ENCODE measurements around the gene NUCB1.
"Not testable (repeated sequence)": the region's sequence is repeated elsewhere in the genome, so short reads cannot be mapped to it uniquely, and the experiment has no call there.

Gene NUCB1

DNA sequence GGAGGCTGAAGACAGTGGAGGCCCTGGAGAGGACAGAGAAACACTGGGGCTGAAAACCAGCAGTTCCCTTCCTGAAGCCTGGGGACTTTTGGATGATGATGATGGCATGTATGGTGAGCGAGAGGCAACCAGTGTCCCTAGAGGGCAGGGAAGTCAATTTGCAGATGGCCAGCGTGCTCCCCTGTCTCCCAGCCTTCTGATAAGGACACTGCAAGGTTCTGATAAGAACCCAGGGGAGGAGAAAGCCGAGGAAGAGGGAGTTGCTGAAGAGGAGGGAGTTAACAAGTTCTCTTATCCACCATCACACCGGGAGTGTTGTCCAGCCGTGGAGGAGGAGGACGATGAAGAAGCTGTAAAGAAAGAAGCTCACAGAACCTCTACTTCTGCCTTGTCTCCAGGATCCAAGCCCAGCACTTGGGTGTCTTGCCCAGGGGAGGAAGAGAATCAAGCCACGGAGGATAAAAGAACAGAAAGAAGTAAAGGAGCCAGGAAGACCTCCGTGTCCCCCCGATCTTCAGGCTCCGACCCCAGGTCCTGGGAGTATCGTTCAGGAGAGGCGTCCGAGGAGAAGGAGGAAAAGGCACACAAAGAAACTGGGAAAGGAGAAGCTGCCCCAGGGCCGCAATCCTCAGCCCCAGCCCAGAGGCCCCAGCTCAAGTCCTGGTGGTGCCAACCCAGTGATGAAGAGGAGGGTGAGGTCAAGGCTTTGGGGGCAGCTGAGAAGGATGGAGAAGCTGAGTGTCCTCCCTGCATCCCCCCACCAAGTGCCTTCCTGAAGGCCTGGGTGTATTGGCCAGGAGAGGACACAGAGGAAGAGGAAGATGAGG lies 26.4 kb upstream of the NUCB1 start:
- in situ Hi-C loops (cut with MboI; ENCODE audit: low pct_unique_long_range_greater_than_20kb, low sequenced_read_pairs): no loop called here
- DNase-seq: no peak

DNA sequence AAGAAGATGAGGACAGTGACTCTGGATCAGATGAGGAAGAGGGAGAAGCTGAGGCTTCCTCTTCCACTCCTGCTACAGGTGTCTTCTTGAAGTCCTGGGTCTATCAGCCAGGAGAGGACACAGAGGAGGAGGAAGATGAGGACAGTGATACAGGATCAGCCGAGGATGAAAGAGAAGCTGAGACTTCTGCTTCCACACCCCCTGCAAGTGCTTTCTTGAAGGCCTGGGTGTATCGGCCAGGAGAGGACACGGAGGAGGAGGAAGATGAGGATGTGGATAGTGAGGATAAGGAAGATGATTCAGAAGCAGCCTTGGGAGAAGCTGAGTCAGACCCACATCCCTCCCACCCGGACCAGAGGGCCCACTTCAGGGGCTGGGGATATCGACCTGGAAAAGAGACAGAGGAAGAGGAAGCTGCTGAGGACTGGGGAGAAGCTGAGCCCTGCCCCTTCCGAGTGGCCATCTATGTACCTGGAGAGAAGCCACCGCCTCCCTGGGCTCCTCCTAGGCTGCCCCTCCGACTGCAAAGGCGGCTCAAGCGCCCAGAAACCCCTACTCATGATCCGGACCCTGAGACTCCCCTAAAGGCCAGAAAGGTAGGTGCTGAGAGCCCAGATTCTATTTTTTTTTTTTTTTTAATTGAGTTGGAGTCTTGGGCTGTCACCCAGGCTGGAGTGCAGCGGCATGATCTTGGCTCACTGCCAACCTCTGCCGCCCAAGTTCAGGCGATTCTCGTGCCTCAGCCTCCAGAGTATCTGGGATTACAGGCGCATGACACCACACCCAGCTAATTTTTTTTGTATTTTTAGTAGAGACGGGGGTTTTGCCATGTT lies 25.6 kb upstream of the NUCB1 start:
- DNase-seq: peak; percentile 54
- in situ Hi-C loops (cut with MboI; ENCODE audit: low pct_unique_long_range_greater_than_20kb, low sequenced_read_pairs): no loop called here

DNA sequence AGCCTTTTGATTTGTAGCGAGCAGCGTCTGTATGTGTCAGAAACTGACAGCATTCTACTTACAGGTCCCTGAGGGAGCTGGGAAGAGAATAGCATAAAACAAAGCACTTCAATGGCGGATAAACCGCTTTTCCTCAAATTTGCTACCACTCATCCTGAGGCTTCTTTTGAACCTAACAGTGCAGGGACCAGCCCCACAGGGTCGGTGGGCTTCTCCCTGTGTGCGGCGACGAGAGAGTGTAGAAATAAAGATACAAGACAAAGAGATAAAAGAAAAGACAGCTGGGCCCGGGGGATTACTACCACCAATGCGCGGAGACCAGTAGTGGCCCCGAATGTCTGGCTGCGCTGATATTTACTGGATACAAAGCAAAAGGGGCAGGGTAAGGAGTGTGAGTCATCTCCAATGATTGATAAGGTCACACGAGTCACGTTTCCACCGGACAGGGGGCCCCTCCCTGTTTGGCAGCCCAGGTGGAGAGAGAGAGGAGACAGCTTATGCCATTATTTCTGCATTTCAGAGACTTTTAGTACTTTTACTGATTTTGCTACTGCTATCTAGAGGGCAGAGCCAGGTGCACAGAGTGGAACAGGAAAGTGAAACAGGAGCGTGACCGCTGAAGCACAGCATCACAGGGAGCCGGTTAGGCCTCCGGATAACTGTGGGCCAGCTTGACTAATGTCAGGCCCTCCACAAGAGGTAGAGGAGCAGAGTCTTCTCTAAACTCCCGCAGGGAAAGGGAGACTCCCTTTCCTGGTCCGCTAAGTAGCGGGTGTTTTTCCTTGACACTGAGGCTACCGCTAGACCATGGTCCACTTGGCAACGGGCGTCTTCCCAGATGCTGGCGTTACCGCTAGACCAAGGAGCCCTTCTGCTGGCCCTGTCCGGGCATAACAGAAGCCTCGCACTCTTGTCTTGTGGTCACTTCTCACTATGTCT lies 23.8 kb upstream of the NUCB1 start:
- in situ Hi-C loops (cut with MboI; ENCODE audit: low pct_unique_long_range_greater_than_20kb, low sequenced_read_pairs); DNase-seq: not testable (repeated sequence)

DNA sequence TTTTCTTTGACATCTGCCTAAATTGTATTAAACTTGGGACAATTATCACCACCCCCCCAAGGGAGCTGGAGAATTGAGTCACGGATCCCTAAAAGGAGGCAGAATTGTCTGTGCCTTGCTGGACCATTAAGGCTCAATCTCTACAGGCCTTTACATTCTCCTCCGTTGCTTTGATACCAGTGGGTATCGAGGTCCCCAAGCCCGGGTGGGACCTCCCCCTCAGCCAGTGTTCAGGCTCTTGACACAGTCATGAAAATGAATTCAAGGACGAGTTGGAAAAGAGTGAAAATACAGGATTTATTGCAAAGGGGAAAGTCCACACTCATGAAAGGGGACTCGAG lies 22.3 kb upstream of the NUCB1 start:
- in situ Hi-C loops (cut with MboI; ENCODE audit: low pct_unique_long_range_greater_than_20kb, low sequenced_read_pairs): no loop called here

DNA sequence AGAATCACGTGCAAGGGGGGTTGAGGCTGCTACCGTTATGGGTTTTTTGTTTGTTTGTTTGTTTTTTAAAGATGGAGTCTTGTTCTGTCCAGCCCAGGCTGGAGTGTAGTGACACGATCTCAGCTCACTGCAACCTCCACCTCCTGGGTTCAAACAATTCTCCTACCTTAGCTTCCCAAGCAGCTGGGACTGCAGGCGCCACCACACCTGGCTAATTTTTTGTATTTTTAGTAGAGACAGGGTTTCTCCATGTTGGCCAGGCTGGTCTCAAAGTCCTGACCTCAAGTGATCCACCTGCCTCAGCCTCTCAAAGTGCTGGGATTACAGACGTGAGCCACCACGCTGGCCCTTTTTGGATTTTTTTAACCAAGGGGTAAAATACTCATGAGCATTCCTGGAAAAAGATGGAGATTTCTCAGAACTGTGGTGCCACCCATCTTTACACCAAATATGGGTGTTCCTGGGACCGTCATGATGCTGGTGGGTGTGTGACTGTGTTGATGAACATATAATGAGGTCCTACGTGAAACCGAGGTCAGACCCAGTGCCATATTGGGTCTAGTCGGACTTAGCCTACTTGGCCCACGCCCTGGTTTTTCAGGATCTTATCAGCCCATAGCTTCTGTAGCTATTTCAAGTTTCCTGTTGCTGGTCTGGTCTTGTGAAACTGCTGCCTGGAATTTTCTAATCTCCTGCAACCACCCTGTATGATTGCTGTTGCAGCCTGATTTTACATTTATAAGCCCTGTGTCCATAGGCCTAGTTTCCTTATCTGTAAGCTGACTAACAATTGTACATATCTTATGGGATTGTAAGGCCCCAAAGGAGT lies 21.7 kb upstream of the NUCB1 start:
- no peak for DNase-seq
- in situ Hi-C loops (cut with MboI; ENCODE audit: low pct_unique_long_range_greater_than_20kb, low sequenced_read_pairs): no loop called here

More for the DNA sequence above, 22.3 kb upstream of the NUCB1 start:
- no peak for DNase-seq

DNA sequence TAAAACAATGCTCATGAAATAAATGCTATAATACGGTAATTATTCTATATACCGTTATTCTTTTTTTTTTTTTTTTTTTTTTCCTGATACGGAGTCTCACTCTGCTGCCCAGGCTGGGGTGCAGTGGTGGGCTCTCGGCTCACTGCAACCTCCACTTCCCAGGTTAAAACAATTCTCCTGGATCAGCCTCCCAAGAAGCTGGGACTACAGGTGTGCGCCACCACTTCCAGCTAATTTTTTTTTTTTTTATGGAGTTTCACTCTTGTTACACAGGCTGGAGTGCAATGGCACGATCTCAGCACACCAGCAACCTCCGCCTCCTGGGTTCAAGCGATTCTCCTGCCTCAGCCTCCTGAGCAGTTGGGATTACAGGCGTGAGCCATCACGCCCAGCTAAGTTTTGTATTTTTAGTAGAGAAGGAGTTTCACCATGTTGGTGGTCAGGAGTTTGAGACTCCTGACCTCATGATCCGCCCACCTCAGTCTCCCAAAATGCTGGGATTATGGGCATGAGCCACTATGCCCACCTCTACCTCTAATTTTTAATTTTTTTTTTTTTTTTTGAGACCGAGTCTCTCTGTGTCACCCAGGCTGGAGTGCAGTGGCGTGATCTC lies 21.0 kb upstream of the NUCB1 start:
- in situ Hi-C loops (cut with MboI; ENCODE audit: low pct_unique_long_range_greater_than_20kb, low sequenced_read_pairs): no loop called here
- no peak for DNase-seq

DNA sequence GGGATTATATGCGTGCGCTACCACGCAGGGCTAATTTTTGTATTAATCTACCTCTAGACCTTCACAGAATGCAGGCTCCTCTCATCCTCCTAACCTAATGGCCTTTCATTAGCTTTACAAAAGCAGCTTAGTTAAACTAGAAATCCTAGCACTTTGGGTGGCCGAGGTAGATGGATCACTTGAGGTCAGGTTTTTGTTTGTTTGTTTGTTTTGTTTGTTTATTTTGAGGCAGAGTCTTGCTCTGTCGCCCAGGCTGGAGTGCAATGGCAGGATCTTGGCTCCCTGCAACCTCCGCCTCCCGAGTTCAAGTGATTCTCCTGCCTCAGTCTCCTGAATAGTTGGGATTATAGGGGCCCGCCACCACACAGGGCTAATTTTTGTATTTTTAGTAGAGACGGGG lies 20.4 kb upstream of the NUCB1 start:
- DNase-seq; in situ Hi-C loops (cut with MboI; ENCODE audit: low pct_unique_long_range_greater_than_20kb, low sequenced_read_pairs): not testable (repeated sequence)

DNA sequence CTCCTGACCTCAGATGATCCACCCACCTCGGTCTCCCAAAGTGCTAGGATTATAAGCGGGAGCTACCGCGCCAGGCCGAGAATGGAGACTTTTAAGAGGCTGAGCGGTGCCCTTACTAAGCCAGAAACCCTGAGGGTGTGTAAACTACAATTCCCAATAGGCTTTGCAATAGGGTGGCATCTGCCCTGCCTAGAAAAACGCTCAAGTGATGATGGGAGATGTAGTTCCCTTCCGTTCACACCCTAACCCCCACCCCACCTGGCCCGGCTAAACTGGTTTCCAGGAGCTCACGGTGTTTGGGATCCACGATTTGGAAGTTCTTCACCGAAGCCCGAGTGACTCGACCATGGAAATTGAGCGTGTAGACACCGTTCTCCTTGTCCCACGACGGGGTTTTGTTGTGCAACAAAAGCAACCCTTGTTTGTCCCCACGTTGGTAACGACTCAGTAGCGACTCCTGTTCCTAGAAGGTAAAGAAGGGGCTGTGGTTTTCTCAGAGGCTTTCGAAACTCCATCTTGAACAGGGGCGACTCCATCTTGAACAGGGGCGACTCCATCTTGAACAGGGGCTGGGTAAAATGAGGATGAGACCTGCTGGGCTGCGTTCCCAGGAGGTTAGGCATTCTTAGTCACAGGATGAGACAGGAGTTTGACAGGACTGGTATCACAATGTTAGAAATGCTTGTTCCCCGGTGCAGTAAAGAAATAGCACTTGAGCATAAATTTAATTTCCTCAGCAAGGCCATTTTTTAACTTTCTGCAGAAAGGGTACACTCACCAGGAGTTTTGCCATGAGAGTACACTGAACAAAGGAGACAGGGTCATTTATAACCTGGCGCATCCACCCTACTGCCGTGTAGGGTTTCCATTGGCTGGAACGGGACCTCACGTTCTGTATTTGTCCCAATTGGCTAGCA lies 18.1 kb upstream of the NUCB1 start:
- DNase-seq: no peak
- in situ Hi-C loops (cut with MboI; ENCODE audit: low pct_unique_long_range_greater_than_20kb, low sequenced_read_pairs): no loop called here

DNA sequence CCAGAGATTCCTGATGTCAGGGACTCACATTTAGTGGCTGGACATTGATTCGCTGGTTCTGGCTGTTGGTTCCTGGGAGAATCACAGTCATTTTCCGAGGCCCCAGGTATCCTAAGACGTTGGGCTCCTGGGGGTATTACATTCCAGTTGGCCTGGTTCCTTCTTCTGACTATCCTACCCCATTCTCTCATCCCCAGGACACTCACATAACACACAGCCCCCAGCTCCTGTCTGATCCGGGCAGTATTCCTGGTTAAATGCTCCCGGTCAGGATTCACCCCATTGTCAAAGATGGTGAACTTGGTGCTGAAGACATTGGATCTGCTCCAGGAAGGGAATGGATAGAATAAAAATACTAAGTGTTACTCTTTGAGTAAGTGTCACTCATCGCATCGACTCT lies 16.4 kb upstream of the NUCB1 start:
- DNase-seq: no peak
- in situ Hi-C loops (cut with MboI; ENCODE audit: low pct_unique_long_range_greater_than_20kb, low sequenced_read_pairs): no loop called here

DNA sequence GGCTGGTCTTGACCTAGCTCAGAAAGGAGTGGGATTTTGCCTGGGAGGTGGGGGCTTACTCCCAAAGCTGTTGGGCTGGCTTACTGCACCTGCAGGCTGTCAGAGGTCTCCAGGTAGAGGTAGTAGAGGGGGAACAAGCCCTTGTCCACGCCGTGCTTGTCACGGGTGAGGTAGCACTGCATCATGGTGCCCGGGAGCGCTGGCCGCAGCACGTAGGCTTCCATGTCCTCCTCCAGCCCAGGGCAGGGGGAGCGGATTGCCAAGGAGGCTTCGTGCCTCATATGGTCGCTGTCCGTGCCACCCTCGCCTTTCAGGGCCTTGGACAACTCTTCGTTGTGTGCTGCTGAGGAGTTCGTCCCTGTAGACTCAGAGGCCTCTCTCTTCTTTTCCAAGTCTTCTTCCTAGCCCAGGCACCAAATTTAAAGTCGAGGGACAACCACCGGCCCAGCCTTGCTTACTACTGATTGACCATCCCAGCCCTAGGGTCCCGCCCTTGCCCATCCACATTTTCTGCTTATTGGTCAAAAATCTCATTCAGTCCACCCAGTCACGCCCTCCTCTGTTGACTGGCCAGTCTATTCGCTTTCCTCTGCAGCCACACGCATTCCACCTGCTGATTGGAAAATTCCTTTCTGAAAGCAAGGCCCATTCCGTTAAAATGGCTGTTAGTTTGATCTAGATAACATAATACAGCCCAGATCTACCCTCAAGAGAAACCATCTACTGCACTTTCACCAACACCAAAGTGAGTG lies 12.1 kb upstream of the NUCB1 start:
- in situ Hi-C loops (cut with MboI; ENCODE audit: low pct_unique_long_range_greater_than_20kb, low sequenced_read_pairs): no loop called here
- DNase-seq: no peak

DNA sequence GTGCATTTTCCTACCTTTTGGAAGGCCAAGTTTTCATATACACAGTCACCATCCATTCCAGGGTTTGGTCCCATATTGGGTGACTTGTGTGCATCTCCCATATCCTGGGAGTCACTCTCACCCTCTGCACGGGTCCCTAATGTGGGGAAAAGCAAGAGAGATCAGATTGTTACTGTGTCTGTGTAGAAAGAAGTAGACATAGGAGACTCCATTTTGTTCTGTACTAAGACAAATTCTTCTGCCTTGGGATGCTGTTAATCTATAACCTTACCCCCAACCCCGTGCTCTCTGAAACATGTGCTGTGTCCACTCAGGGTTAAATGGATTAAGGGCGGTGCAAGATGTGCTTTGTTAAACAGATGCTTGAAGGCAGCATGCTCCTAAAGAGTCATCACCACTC lies 10.6 kb upstream of the NUCB1 start:
- DNase-seq; in situ Hi-C loops (cut with MboI; ENCODE audit: low pct_unique_long_range_greater_than_20kb, low sequenced_read_pairs): not testable (repeated sequence)

DNA sequence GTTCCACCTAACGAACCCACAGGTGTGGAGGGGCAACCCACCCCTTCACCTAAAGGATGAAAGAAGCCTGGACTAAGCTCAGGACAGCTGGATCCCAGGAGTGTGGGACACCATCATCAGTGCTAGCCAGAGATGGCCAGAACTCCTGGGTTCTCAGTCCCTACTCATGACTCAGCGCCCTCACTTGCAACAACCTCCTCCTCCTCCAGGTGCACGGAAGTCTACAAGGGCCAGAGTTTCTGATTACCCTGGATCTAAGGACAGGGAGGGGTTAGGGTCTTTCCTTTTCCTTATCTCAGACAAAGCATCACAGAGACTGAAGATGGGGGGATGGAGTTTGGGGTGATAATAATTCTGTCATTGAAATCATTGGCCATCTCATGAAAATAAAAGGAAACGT lies 9.6 kb upstream of the NUCB1 start:
- no peak for DNase-seq
- in situ Hi-C loops (cut with MboI; ENCODE audit: low pct_unique_long_range_greater_than_20kb, low sequenced_read_pairs): no loop called here

DNA sequence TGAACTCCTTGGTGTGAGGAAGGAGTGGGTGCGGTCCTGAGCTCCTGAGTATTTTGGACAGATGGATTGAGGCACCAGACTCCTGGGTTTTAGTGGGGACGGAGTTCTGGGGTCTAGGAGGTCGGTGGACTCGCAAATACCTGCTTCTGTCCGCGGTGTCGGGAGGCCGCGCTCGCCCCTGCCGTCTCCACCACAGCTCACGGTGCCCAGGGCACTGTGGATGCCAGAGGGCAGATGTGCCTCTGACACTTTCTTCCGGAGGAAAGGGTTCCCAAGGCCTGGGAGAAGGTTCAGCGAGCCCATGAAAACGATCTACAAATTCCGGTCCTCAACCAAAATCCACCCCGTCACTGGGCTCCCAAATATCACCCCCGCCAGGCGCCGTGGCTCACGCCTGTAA lies 4.9 kb upstream of the NUCB1 start:
- no peak for DNase-seq
- in situ Hi-C loops (cut with MboI; ENCODE audit: low pct_unique_long_range_greater_than_20kb, low sequenced_read_pairs): no loop called here

DNA sequence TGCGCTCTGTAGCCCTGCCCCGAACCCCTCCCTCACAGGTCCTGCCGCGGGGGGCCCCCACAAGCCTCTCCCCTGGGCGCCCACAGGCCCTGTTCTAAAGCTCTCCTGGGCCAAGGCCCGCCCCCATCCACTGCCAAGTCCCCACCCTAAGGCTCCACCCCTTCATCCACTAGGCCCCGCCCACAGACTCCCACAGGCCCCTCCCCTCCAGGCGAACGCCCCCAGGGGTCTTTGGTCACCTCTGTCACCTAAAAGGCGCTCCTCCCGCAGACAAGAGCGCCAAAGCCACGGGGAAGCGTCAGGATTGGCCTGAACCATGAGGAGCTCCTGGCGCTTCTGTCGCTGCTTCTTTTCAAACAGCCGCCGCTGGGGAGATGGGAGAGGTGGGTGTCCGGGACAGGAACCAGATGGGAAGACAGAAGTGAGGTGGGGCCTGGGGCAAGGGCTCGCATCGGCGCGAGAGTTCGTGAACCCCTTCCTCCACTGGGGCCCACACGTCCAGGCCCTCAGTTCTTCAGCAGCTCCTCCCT lies 3.9 kb upstream of the NUCB1 start:
- DNase-seq: no peak
- in situ Hi-C loops (cut with MboI; ENCODE audit: low pct_unique_long_range_greater_than_20kb, low sequenced_read_pairs): no loop called here

DNA sequence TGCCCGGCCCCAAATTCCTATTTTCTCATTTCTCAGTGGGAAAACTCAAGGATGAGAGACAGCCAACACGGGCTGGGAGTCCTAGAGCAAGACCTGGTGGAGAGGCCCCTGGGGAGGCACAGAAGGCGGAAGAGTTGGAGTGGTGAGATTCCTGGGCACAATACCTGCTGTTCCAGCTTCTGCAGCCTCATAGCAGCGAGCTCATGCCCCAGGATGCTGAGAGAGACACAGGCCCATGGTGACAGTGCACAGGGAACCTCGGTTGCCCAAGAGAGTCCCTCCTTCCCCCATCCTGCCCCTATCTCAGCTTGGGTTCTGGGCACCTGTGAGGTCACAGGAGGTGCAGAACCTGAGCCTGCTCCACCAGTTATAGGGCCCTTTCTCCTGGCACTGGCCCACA lies 2.9 kb upstream of the NUCB1 start:
- in situ Hi-C loops (cut with MboI; ENCODE audit: low pct_unique_long_range_greater_than_20kb, low sequenced_read_pairs): no loop called here

DNA sequence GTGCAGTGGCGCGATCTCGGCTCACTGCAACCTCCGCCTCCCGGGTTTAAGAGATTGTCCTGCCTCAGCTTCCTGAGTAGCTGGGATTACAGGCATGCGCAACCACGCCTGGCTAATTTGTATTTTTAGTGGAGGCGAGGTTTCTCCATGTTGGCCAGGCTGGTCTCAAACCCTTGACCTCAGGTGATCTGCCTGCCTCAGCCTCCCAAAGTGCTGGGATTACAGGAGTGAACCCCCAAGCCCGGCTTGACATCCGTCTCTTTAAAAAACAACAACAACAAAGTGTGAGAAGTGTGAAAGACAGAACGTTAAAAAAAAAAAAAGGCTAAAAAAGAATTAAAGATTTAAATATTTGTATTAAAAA lies 744 bp upstream of the NUCB1 start:
- in situ Hi-C loops (cut with MboI; ENCODE audit: low pct_unique_long_range_greater_than_20kb, low sequenced_read_pairs): not testable (repeated sequence)

More for the DNA sequence above, 2.9 kb upstream of the NUCB1 start:
- no peak for DNase-seq

More for the DNA sequence above, 744 bp upstream of the NUCB1 start:
- DNase-seq: not testable (repeated sequence)

All from KBM-7 (cell line).